GM21529 (cell line): Measurements from ENCODE around the gene SRGAP1.
A peak's percentile ranks its signal among the peaks of the same experiment; 100 is the strongest.

ENCODE experiments used
- ATAC-seq: cut with Tn5 transposase; IDR thresholded peaks from one replicate; pipeline ENCODE4 v1.9.1; 2021; ENCODE audit not compliant: unreplicated experiment

The SRGAP1 gene

DNA sequence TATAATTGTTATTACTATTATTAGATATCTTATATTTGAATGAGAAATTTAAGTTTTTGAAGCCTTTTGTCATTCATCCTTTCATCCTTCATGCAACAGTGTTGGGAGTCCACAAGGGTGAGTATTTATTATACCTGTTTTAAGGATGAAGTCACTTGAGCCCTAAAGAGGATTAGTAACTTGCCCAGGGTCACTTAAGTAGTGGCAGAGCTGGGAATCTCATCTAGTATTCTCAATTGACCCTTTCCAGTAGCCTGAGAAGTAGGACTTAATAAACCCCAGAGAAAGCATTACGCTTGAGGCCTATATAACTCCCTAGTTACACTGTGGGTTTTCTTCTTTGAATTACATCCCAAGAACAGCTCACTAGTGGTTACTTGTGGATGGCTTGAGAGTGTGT, 119.8 kb downstream of the SRGAP1 start:
- no peak for ATAC-seq

- no peak for ATAC-seq
These were observed 121.6 kb downstream of the SRGAP1 start for GRCh38 chr12:63965936-63966605.

DNA sequence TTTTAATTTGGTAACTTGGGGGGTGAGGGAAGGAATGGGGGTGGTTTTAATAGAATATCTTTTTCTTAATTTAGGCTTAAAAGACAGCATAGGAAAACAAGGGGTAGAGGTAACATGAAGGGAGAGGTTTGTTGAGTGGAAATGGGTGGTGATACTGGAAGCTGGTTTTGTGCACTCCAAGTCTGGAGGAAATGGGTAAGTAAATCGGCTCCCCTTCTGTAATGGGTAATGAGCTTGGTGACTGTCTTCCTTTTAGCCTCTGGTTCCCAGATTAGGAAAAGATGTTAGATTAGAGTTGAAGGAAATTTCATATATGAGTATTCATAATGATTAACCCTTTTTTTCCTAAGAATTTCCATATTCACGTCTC, 122.1 kb downstream of the SRGAP1 start:
- ATAC-seq = no peak

DNA sequence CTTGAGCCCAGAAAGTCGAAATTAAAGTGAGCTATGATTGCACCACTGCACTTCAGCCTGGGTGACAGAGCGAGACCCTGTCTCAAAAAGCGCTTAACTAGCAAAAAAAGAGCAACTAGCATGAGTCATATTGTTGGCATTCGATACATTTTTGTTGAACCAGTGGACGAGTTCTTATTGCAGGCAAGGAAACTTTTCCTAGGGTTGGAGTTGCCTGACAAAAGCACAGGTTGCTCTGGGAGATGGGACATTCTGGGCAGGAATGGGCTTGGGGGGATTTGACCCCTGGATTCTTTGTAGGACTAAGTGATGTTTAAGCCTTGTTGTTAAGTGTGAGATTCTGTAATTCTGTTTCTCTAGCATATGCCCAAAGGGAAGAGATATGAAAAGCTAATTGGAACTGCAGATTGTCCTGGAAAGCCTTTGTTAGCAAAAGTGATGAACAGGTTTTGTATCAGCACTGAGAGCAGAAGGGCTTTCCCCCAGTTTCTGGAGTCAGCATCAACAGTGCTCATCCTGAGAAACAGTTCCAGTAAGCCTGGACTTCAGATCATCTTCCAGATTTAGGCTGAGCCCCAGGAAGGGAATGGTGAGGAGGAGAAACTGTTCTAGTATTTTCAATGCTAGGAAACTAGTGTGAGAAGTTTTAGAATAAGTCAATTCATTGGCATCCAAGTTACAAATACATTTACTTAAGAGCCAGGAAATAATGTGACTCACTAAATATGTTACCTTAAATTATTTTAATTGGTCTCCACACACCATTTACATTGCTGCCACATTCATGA, 123.1 kb downstream of the SRGAP1 start:
- ATAC-seq = no peak

DNA sequence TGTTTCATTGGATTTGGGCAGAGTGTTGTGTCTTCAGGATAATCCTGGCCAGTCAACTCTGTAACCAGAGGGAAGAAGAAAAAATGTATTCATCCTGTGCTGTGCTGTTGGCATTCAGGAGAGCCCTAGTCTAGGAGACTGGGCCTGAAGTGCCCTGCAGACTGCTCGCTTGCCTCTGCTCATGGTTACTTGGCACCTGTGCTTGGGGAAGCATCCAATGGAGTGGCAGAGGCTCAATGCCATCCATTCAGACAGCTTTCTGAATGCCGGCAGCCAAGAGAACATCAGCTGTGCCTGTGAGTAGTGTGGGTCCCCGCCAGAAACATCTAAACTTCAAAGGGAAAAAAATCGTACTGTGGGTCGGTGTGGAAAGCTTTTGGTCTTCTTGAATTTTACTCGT, 124.2 kb downstream of the SRGAP1 start:
- no peak for ATAC-seq

- ATAC-seq = no peak
These were observed 132.4 kb downstream of the SRGAP1 start for GRCh38 chr12:63976902-63977395.

- ATAC-seq = no peak
These were observed 132.9 kb downstream of the SRGAP1 start for GRCh38 chr12:63977441-63977840.

DNA sequence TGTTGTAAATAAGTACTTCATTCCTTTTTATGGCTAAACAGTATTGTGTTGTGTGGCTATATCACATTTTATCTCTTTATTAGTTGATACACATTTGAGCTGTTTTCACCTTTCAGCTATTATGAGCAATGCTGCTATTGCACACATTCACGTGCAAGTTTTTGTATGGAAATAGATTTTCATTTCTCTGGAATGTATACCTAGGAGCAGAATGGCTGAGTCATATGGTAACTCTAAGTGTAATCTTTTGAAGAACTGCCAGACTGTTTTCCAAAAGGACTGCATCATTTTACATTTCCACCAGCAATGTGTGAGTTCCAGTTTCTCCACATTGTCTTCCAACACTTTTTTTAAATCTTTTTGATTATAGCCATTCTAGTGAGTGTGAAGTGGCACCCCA, 134.0 kb downstream of the SRGAP1 start:
- ATAC-seq = no peak

DNA sequence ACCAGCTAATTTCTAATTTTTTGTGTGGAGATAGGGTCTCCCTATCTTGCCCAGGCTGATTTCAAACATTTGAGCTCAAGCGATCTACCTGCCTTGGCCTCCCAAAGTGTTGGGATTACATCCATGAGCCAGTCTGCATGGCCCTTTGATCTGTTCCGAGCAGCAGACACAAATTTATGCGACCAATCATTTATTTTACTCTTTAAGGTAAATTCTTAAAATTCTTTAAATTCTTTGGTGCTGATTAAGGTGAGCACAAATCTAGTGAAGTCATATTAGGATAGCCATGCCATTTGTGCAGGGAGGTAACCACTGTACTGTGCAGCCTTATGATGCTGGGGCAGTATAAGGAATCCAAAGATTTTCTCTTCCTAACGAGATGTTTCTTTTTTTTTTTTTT, 135.7 kb downstream of the SRGAP1 start:
- no peak for ATAC-seq

DNA sequence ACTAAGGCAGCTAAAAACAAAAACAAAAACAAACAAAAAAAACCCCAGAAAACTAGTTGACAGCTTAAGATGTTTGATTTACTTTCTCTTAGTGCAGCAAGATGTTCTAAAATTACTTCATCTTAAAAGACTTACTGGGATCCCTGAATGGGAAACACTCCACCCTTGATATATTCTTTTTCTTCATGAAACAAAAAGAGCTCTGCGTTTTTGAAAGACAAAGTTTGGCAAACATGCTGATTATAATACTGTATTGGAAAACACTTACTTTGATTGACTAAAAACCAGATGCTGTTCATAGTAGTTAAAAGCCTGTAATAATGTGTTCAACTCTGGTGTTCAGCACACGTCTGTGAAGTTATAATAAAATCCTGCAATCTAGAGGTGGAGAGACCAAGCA, 136.8 kb downstream of the SRGAP1 start:
- no peak for ATAC-seq

GRCh38 chr12:63982604-63983295, 138.2 kb downstream of the SRGAP1 start:
- ATAC-seq = no peak

DNA sequence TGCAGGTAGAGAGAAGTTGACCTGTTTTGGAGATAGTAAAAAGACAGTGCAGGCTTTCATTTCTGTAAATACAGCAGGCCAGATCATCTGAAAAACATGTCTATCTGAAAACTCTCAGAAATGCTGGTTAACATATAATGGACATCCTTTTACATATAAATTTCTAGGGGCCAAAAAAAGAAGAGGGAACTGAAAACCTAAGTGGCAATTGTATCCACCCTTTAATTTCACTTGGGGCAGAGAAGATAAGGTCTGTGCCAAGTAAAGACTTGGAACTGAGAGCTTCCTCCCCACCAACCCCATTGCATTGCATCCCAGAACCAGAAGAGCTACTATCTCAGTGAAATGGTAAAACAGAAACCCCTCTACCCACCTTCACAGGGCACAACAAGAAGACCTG, 141.0 kb downstream of the SRGAP1 start:
- peak; percentile 62 for ATAC-seq

GRCh38 chr12:63985945-63986344, 141.4 kb downstream of the SRGAP1 start:
- no peak for ATAC-seq

DNA sequence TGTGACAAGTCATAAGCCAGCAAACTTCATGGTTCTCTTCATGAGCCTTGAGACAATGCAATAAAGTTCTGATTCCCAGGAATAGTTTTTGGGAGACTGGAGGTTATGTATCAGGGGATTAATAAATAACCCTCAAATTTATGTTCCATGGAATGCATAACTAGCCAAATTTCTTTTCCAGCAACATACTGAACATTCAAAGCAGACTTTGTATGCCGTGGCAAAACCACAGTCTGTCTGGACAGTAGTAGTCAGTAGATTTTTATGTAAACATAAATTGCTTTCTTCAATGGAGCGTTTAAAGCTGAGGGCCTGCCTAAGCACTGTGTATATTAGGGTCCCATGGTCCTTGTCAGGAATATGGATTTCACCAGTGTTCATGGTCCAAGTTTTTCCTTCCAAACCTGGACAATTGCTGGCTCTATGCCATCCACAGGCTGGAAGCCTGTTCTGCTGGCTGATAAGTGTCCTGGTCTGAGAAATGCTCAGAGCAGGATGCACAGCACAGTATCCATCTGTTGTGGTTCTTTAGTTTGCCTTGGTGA, 144.9 kb downstream of the SRGAP1 start:
- no peak for ATAC-seq

- no peak for ATAC-seq
These were observed 146.5 kb downstream of the SRGAP1 start for GRCh38 chr12:63990828-63991547.

DNA sequence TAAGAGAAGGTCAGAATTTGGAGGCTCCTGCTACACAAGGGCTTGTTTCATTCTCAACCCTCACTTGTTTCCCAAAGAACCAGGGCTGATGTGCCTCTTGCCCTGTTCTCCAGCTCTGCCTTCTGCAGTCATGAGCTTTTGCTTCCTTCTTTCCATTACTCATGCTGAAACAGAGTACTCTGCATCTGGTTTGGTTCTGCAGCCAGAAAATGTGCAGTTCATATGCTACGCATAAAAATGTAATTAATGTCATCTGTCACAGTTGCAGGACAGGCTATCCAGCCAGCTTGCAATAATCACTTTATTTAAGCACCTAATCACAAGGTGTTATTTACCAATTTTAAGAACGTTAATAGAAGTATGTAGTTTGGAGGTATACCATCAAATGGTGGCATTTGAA, 150.2 kb downstream of the SRGAP1 start:
- ATAC-seq = no peak

DNA sequence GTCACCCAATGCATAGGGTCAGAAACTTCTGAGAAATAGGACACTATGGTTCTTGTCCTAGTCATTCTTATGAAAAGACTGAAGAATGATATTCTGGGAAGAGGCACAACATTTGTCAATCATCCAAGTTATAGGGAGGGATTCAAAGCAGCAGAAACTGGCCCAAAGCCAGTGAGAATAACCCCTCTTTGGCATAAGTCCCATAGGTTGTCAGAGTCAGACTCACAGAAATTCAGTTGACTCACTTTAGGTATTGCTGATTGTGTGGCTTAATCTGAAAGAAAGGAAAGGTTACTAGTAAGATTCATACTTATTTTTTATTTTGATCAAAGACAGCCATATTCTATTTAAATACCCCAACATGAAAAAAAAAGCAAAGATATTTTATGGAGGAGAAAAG, 151.0 kb downstream of the SRGAP1 start:
- no peak for ATAC-seq

DNA sequence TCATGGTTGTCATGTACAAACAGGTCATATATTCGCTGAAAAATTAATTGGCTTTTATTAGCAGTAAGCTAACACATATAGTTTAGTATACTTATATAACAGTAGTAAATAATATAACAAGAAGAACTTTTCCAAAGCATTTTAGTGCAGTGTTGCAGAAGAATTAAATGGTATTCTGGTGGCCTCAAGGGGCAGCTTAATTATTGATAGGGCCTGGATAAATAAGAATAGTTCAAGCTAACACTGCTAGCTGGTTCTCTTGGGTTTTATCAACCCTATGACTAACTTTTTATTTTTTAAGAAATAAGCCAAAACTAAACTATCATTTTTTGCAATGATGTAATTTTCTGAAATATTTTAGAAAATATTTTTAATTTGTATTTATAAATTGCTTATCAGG, 152.1 kb downstream of the SRGAP1 start:
- no peak for ATAC-seq

GRCh38 chr12:63997198-63997597, 152.7 kb downstream of the SRGAP1 start:
- ATAC-seq = no peak

DNA sequence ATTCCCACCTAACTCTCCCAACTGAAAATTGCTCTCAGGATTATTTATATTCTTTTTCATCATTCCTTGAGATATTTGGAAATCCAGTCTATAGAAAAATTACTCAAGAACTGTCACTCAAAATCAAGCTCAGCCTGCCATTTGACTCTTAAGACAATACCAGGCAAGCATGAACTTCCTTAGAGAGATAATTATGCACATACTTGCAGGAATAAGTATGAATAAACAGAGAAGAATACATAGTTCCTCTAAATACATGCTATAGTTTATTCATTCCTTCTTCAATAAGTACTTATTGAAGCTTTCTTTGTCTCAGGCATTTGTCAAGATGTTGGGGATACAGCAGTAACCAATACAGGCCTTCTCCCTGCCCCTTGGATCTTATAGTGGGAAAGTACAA, 154.1 kb downstream of the SRGAP1 start:
- ATAC-seq = no peak

GRCh38 chr12:63999853-64000252, 155.4 kb downstream of the SRGAP1 start:
- no peak for ATAC-seq
